ENCODE measurements around the gene FASTKD3.

FASTKD3 gene

DNA sequence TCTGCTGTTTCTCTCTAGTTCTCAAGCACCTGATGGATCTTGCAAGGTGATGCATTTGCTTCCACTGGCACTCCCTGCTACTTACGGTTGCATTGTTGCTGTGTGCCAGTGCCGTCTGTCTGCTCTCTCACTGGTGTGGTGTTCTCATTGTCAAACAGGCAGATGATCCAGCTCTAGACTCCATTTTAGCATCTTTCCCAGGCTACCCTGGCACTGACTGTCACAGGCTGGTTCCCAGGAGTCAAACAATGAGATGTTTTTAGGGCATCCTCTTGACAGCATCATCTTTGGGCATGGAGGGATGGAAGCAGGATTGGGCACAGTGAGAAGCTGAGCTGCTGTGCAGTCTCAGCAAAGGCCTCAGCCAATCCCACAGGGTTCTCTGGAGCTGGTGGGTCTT is 13.0 kb upstream of the FASTKD3 start:
- no peak for DNase-seq (ENCODE audit: low read depth, low spot score)

DNA sequence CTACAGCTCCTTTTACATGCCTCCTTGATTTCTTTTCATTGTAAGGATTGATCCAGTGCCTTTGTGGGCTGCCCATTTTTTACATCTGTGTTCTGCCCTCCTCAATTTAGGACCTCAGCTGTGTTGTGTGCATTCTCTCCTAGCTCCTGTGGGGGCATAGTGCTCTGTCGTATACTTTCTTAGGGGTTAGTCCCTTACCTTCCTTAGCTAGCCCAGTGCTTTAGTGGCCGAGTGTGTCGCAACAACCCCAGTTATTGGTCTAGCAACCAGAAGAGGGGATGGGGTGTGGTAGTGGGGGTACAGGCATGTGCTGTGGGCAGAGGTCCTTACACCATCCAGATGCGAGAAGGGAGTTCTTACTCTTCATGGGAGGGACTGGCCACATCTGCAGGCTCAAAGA is 12.3 kb upstream of the FASTKD3 start:
- DNase-seq (ENCODE audit: low read depth, low spot score): no peak

DNA sequence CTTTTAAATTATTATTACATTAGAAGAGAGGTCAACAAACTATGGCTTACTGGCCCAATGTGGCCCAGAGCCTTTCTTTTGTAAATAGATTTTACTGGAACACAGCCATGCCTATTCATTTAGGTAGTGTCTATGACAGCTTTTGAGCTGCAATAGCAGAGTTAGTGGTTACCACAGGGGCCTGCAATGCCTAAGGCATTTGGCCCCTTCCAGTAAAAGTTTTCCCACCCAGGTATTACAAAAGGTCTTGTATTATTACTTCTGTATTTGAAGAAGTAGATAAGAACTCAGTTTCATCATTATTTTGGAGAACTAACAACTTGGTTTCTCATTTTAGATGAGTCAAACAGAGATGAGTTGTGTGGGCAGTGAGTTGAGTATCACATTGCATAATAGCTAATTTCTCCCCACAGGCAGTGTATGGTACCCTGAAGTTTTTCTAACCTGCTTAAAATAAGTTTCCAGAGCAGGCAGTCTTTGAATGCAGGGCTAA is 9.6 kb upstream of the FASTKD3 start:
- no peak for DNase-seq (ENCODE audit: low read depth, low spot score)

DNA sequence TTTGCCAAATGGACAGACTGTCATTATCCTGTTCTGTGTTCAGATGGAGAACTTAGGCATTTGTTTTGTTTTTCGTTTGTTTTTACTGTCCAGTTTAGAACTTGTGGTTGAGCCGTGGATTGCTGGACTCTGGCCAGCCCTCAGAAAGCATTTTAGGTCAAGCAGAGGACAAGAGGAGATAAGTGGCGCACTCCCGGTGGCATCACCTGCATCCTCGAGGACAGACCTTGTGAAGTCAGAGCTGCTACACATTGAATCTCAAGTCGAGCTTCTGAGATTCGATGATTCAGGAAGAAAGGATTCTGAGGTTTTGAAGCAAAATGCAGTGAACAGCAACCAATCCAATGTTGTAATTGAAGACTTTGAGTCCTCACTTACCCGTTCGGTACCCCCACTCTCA is 9.0 kb upstream of the FASTKD3 start:
- peak; percentile 55 for DNase-seq (ENCODE audit: low read depth, low spot score)

DNA sequence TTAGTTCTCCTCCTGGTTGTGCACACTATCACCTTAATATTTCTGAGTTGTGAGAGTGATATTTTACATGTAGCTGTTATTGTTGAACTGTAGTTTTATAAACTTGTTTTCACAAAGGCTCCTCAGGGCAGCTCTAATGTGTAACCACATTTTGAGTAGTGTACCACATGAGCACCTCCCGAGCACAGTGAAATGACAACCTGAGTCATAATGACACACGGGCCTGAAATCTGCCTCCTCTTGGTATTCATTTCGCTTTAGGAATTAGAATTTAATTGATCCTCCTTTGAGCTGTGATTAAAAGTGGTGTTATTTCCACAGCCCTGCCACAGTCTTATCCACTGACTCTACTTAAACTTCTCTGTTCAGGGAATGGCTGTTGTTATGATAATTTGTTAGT is 8.0 kb upstream of the FASTKD3 start:
- peak; percentile 74 for DNase-seq (ENCODE audit: low read depth, low spot score)

DNA sequence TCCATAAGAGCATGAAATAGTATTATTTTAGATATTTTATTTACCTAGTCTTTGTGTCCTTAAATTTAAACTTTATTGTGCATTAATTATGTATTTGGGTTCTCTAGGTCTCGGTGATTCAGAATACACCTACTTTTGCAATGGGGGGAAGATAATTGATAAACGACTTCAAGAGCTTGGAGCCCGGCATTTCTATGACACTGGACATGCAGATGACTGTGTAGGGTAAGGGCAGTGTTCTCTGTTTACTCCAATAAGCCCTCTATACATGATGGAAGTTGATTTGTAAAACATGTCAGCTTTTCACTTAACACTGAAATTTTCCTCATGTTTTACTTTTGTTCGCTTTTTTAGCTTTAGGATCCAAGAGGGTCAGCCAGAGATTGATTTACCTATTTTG is 6.3 kb upstream of the FASTKD3 start:
- DNase-seq (ENCODE audit: low read depth, low spot score): no peak

DNA sequence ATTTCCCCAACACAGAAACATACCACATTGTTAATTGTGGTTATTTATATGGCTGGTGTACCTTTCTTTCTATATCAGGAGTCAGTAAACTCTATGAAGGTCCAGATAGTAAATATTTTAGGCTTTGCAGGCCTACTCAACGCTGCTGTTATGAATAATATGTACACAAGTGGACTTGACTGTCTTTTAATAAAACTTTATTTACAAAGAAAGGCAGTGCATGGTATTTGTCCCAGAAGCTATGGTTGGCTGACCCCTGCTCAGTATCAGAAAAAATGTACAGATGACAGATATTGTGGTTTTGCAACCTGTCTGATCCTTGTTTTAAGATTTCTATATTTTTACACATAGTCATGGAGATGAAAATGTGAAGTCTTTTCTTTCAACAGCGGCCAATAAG is 5.8 kb upstream of the FASTKD3 start:
- no peak for DNase-seq (ENCODE audit: low read depth, low spot score)

DNA sequence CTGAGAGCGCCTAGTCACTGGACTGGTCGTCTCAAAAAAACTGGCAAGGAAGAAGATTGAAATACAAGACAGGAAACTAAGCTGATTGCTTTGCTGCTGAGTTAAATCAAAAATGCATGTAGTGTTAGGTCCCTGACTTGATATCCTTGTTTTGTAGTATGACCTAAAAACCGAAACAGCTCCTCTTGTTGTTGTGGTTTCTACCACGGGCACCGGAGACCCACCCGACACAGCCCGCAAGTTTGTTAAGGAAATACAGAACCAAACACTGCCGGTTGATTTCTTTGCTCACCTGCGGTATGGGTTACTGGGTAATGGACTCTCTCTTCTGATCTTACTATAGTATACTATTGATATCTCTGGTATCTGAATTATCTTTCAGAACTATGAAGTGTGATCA is 4.4 kb upstream of the FASTKD3 start:
- DNase-seq (ENCODE audit: low read depth, low spot score): no peak

DNA sequence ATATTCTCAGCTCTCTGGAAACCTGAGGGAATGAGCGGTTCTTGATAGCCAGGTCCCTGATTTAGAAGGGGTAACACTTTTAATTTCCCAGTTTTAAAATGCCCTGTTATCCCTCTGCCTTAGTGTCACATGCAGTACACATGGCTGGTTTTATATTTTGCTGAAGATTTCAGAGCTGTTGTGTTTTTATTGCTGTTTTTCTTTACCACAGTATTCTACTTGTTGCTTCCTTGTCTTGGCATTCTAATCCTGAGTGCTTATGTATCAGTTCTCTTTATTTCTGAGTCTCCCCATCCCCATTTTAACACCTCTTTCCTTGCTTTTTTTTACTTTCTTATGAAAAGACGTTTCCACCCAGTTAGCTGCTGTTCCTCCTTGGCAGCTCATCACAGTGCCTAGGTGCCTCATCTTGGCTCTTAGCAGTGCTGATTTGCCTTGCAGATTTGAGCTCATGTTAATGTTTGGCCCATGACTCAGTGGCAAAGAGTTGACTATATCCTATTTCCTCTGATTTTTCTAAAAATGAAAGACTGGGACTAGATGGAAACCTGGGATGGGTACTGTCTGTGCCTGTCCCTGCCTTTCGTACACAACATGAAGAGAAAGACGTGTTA is 3.8 kb upstream of the FASTKD3 start:
- peak; percentile 67 for DNase-seq (ENCODE audit: low read depth, low spot score)

DNA sequence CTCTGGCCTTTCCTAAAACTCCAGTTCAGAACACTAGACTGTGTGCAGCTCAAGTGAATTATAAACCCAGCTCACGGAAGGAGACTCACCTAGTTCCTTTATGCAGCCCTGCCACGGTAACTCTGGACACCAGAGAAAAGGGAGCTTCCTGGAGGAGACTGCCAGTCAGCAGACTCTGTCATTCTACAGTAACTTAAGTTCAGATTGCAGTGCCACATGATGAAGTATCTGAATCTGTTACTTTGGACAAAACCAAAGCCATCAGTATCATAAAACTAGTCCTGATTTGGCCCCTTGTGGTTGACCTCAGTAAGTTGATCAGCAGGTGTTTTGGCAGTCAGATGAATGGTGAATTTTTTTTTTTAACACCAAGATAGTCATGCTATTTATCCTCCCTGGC is 2.8 kb upstream of the FASTKD3 start:
- no peak for DNase-seq (ENCODE audit: low read depth, low spot score)

DNA sequence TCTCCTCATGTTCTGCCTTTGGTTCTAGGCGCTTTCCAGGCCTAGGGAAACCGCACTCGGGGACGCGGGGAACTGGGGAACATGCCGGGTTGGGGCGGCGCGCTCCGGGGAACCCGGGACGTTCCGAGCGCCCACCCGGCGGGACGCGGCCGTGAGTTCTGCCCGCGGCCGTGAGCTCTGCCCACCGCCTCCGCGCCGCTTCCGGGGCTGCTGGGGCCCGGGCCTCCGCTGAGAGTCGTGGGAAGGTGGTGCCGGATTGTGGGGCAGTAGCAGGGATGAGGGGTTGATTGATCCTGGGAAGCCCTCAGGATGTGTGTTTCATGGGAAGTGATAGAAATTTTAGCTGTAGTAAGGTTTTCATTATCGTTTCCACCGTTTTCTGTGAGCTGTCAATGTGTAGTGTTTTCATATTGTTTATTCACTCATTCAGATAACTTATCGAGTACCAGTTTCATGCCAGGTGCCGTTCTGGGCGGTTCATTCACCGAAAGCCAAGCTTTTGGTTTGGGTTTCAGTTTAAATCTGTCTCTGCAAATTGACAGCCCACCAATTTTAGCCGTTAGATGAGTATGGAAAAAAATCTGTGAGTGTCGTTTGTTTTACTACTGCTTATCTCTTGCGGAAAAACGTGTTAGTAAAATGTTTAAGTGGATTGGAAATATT is 774 bp upstream of the FASTKD3 start:
- peak; percentile 45 for DNase-seq (ENCODE audit: low read depth, low spot score)

DNA sequence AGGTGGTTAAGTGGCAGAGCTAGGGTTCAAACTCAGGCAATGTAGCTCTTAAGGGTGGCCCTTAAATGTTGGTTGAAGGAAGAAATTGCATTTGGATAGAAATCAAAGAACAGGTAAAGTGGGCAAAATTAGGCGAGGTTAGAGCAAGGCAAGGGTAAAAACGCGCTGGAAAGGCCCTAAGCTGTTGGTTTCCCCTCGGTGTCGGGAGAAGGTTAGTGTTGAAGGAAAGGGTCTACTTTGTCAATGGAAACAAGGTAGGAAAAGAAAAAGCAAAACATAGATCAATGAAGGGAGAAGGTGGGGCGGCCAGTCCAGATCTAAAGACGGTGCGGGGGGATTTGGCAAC is 431 bp downstream of the FASTKD3 start:
- DNase-seq (ENCODE audit: low read depth, low spot score): no peak

DNA sequence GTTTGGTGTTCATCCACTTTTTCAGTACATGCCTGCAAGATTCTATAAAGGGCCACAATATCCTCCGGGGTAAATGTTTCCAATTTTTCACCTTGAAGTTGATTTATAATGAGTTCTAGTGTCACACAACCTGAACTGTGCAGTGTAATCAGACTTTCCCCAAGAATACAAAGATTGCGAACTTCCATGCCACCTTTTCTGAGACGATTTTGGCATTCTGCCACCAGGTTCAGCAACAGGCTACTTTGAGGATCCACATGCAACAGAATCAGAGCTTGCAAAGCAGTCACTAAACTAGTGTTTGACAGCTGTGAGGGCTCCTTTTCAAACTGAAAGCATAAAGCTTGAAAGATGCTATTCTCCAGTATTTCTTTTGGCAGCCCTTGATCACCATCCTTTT is 1.6 kb downstream of the FASTKD3 start:
- no peak for DNase-seq (ENCODE audit: low read depth, low spot score)

DNA sequence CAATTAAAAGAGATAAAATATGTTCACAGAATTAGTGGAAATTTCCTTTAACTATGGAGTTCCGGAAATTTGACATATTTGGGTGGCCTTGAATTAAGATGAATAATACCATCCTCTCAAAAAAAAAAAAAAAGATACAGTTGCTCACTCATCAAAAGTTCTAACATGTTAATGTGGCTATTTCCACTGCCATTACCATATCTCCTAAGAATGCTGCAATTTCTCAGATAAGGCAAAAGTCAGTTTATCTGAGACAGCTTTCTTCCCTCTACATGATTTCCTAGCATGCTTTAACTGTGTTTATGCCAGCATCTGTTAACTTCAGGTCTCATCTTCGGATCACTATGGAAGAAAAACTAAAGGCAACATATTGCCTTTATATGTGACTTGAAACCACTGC is 2.6 kb downstream of the FASTKD3 start:
- no peak for DNase-seq (ENCODE audit: low read depth, low spot score)

DNA sequence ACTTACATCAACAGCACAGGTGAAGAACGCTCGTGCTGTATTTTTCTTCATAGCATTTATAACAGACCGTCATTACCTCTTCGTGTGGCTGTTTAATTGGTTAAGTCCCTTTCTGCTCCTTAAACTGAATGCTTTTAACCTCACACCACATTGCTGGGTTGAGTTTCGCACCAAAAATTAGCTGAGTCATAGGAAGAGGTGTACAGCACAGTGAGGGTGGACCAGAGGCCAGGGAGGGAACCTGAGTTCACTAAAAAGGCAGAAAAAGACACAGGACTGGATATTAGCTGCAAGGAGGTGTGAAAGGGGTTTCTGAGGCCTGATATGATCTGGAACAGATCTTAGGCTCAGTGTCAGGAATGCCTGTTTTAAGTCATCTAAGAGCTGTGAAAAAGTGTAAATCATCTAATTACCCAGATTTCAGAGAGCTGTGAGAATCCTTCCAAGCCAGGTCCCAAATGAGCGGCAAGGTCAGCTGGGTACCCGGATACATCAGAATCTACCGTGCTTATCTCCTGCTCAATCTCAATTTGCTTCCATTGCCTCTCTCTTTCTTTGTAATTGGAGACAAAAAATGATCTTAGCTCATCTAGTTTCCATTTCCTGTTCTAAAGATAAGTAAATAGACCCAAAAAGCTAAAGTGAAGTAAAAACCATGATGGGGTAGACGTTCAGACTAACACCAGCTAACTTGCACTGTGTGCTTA is 10.8 kb downstream of the FASTKD3 start:
- DNase-seq (ENCODE audit: low read depth, low spot score): peak; percentile 31

DNA sequence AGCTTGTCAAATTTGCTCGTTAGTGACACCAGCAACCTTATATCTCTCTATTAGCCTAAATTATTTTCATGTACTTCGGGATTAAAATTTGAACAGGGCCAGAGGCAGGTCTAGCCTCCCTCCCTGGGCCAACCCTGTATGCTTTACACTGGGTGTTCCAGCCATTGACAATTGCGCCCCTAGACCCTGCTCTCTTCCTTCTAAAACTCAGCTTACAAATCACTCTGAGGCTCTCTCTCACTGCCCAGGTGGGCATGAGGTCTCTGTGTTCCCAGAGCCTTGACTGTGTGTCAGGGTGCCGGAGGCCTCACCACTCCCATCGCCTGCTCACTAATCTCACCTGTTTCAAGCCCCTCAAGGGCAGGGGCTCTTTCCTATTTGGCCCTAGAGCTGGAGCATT is 11.5 kb downstream of the FASTKD3 start:
- no peak for DNase-seq (ENCODE audit: low read depth, low spot score)

DNA sequence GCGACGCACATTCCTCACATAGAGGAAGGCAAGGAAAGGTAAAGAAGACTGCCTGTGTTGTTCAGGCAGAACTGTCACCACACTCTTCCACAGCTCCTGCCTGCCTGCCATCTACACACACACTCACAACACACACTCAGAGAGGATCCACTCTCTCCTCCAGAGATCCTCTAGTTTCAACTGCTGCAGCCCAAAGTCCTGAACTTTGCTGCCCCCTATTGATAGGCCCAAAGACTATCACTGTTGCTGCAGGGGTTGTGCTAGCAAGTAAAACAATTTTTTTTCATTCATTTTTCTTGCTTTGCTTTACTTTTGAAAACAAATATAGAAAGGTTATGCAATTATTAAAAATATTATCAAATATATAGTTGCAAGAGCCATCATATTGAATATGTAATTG is 12.0 kb downstream of the FASTKD3 start:
- peak; percentile 65 for DNase-seq (ENCODE audit: low read depth, low spot score)

DNA sequence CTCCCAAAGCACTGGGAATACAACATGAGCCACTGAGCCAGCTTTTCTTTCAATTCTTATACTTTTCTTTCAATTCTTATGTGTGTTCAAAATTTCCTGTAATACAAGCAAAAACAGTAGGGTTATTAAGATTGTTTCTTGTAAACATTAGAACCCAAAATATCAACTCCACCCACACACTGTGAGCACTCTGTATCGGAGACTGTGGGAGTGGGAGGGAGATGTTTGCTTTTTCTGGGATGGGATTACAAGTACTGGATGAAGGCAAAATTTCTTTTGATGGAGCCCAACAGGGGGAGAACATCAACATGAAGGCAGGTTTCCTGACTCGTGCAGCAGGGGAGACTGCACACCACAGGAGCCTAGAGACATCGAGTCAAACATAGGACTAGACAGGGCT is 13.2 kb downstream of the FASTKD3 start:
- DNase-seq (ENCODE audit: low read depth, low spot score): no peak

DNA sequence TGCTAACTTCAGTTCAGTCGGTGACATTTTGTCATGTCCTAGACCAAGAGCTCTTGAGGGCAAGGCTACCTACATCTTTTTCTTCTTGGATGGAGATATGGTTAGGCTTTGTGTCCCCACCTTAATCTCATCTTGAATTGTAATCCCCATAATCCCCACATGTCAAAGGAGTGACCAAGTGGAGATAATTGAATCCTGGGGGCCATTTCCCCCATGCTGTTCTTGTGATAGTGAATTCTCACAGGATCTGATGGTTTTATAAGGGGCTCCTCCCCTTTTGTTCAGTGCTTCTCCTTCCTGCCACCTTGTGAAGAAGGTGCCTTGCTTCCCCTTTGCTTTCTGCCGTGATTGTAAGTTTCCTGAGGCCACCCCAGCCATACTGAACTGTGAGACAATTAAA is 15.8 kb downstream of the FASTKD3 start:
- no peak for DNase-seq (ENCODE audit: low read depth, low spot score)

DNA sequence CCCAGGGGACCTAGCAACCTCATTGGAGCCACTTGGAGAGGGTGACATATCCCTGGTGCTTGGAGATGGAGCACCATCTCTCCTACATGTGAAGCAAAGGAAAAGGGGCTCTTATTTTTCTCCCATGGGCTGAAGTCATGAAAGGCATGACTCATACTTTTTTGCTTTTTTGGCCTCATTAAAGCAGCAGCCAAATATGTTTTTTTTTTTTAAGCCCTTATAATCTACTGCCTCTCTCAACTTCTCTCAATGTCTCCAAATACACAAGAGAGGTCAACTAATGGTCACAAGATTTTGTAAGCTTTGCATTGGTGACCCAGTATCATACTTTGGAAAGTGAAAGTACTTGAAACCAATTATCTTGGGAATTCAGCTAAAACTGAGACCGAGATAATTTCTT is 16.3 kb downstream of the FASTKD3 start:
- peak; percentile 24 for DNase-seq (ENCODE audit: low read depth, low spot score)

DNA sequence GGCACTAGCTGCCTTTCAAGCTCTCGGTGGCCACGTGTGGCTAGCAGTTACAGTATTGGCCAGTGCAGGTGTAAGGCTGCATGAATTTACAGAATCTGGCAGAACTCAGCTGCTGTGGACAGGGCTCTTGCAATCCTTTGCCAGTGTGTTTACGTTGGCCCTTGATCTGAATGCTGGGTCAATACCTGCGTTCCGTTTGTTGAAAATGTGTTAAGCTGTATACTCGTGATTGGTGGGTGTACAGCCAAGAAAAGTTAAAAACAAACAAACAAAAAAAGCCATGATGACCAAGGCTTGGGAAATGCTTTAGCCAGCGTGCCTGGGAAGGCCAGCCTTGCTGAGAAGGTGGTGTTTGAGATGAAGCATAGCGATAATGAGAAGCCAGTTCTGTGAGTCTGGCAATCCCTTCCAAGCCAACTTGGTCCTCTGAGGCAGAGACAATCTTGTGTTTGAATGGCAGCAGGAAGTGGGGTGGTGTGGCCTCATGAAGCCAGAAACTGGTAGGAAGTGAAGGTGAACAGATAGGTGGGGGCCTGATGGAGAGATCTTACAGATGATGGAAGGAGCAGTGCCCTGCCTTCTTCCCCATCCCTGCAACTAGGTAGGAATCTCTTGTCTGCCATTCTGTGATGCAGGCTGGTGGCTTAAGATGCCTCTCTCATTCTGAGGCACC is 17.1 kb downstream of the FASTKD3 start:
- DNase-seq (ENCODE audit: low read depth, low spot score): peak; percentile 77

DNA sequence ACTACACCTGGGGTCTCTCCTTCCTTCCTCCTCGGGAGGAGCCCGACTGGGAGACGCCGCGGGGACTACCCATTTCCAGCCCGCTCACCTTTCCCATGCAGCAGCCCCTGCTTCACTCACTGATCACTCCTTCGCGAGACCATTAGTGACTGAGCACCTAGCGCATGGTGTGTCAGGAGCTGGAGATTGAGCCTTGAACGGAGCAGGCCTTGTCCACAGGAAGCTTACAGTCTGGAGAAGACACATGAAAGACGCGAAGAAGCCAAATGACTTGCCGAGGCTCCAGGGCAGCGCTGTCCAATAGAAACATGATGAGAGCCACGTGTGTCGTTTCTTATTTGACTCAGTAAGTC is 17.6 kb downstream of the FASTKD3 start:
- no peak for DNase-seq (ENCODE audit: low read depth, low spot score)
